ENCODE measurements around the gene ZNF74. TPM values are rescaled to one million over a fixed set of nuclear protein-coding genes. Genes with fewer than 3 reads are reported as not detected.
A peak's percentile ranks its signal among the peaks of the same experiment; 100 is the strongest.

The ZNF74 gene
- total RNA-seq, 1 donor from 2014 or later = 28.8 TPM

DNA sequence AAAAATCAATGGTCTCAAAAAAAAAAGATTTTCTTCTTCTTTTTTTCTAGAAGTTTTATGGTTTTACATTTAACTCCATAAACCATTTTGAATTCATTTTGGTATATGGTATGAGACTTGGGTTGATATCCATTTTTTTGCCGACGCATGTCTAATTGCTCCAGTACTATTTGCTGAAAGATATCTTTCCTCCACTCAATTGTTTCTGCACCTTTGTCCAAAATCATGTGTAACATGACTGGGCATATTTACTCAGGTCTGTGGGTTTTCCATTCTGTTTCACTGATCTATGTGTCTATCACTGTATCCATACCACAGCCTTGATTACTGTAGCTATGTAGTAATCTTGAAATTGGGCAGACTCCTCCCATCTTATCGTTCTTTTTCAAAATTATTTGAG lies 59.3 kb downstream of the ZNF74 start:
- Mint-ChIP-seq H3K4me1 (ENCODE audit: unreplicated experiment) (peaks cover 6% of the 10 kb centered on the region), H3K9me3 (ENCODE audit: unreplicated experiment) (no peaks in the 10 kb centered on the region), H3K27me3 (ENCODE audit: unreplicated experiment) (no peaks in the 10 kb centered on the region), H3K36me3 (ENCODE audit: low read depth, unreplicated experiment) (peaks cover 6% of the 10 kb centered on the region), H3K27ac (ENCODE audit: unreplicated experiment) (no peak overlapping the region), H3K4me3 (ENCODE audit: unreplicated experiment) (no peak overlapping the region)
- TF ChIP-seq, protein P1, sequence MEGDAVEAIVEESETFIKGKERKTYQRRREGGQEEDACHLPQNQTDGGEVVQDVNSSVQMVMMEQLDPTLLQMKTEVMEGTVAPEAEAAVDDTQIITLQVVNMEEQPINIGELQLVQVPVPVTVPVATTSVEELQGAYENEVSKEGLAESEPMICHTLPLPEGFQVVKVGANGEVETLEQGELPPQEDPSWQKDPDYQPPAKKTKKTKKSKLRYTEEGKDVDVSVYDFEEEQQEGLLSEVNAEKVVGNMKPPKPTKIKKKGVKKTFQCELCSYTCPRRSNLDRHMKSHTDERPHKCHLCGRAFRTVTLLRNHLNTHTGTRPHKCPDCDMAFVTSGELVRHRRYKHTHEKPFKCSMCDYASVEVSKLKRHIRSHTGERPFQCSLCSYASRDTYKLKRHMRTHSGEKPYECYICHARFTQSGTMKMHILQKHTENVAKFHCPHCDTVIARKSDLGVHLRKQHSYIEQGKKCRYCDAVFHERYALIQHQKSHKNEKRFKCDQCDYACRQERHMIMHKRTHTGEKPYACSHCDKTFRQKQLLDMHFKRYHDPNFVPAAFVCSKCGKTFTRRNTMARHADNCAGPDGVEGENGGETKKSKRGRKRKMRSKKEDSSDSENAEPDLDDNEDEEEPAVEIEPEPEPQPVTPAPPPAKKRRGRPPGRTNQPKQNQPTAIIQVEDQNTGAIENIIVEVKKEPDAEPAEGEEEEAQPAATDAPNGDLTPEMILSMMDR (IDR thresholded peaks at IDR 0.05; ENCODE audit: unreplicated experiment) = no peak
- no peak for DNase-seq (ENCODE audit: low spot score)

DNA sequence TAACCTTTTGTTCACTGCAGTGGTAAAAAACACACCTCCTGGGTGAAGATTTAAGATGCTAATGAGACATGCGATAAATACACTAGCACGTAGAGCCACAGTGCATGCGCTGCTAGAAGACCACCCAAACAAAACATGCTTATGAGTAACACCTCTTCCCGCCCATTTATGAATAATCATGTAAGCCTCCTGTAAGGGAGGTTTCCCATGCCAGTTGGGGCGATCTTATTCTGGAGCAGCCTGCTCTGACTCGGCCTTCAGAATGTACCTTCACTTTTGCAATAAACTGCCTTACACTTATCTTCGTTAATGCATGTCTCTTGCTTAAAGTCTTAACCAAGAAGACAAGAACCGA lies 61.7 kb downstream of the ZNF74 start:
- H3K36me3 Mint-ChIP-seq (ENCODE audit: low read depth, unreplicated experiment) = peaks cover 6% of the 10 kb centered on the region
- no peaks in the 10 kb centered on the region for H3K9me3 Mint-ChIP-seq (ENCODE audit: unreplicated experiment)
- DNase-seq (ENCODE audit: low spot score) = no peak
- no peak overlapping the region for H3K27ac Mint-ChIP-seq (ENCODE audit: unreplicated experiment)
- TF ChIP-seq, protein P1 (IDR thresholded peaks at IDR 0.05; ENCODE audit: unreplicated experiment) = no peak
- H3K4me1 Mint-ChIP-seq (ENCODE audit: unreplicated experiment) = peaks cover 6% of the 10 kb centered on the region
- no peak overlapping the region for H3K4me3 Mint-ChIP-seq (ENCODE audit: unreplicated experiment)
- peaks cover 2% of the 10 kb centered on the region for H3K27me3 Mint-ChIP-seq (ENCODE audit: unreplicated experiment)

DNA sequence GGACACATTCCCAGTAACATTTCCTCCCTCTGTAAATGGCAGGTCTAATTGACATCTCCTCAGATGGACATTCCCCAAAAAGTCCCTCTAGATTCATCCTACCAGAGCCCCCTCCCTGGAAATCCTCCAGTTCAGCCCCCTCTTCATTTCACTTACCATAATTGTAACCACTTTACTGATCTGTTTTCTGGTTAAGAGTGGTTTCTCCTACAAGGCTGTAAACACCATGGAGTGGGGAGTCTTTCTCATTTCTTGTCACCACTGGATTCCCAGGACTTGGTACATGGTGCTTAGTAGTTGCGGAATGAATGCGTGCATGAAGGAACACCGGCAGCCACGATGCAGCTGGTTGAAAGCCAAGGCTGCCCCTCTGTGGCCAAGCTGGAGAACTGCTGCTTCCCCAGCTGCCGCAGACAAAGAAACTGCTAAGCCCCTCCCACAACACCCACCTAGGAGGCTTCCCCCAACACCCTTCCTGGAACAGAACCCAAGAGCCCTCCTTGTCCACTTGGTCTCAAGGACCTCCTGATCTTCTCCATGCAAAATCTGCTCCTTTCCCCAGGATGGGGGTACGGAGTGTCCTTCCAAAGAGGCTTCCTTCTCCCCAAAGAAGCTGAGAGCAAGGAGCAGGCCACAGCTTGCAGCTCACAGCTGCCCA lies 62.2 kb downstream of the ZNF74 start:
- no peak overlapping the region for H3K27ac Mint-ChIP-seq (ENCODE audit: unreplicated experiment)
- DNase-seq (ENCODE audit: low spot score) = peak; percentile 85
- H3K4me1 Mint-ChIP-seq (ENCODE audit: unreplicated experiment) = peaks cover 6% of the 10 kb centered on the region
- H3K36me3 Mint-ChIP-seq (ENCODE audit: low read depth, unreplicated experiment) = peaks cover 3% of the 10 kb centered on the region
- no peak overlapping the region for H3K4me3 Mint-ChIP-seq (ENCODE audit: unreplicated experiment)
- H3K27me3 Mint-ChIP-seq (ENCODE audit: unreplicated experiment) = peaks cover 2% of the 10 kb centered on the region
- TF ChIP-seq, protein P1 (IDR thresholded peaks at IDR 0.05; ENCODE audit: unreplicated experiment) = peak; percentile 79
- H3K9me3 Mint-ChIP-seq (ENCODE audit: unreplicated experiment) = no peaks in the 10 kb centered on the region

DNA sequence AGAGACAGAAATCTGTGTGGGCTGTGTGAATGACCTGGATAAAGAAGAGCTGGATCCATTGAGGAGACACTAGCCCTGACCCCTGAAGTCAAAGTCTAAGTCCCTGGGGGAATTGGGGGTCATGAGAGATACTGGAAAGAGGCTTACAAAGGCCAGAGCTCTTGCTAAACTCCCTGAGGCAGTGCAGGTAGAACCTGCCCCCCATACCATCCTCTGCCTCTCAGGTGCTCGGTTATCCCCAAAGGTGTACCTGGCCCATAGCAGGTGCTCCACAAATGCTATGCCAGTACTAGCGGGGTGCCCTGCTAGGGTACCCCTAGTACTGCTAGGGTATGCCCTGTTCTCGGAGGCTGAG lies 62.7 kb downstream of the ZNF74 start:
- TF ChIP-seq, protein P1 (IDR thresholded peaks at IDR 0.05; ENCODE audit: unreplicated experiment) = no peak

DNA sequence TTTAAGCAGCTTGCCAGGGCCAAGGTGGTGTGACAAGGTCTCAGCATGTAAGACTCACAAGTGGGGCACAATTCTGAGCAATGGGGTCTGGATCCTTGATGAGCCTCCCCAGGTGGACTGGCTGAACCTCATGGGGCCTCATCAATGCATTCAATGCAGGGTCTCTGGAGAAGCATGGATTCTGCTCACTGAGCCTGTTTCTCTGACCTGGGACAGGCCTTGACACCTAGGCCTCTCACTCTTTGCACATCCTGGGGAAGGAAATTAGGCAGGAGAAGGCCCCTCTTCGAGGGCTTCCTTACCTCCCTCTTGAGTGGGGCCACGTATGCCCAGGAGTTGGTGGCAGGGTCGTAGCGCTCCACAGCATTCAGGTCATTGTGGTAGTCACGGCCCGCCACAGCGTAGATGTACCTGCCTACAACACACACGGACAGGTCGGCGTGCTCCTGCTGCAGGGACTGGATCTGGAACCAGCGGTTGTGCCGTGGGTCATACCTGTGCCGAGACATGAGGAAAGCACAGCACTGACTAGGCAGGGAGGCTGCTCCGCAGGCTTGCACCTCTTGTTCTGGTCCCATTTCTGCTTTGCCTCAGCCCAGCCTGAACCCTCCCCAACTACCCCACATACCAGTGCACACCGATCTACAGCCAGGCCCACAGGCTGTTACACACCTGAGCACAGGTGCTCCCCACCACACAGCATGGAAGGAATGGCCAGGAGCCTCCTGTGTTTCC lies 63.7 kb downstream of the ZNF74 start:
- H3K27ac Mint-ChIP-seq (ENCODE audit: unreplicated experiment) = no peak overlapping the region
- TF ChIP-seq, protein P1 (IDR thresholded peaks at IDR 0.05; ENCODE audit: unreplicated experiment) = no peak
- H3K27me3 Mint-ChIP-seq (ENCODE audit: unreplicated experiment) = peaks cover 2% of the 10 kb centered on the region
- no peak for DNase-seq (ENCODE audit: low spot score)
- no peak overlapping the region for H3K4me3 Mint-ChIP-seq (ENCODE audit: unreplicated experiment)
- H3K4me1 Mint-ChIP-seq (ENCODE audit: unreplicated experiment) = peaks cover 8% of the 10 kb centered on the region
- no peaks in the 10 kb centered on the region for H3K36me3 Mint-ChIP-seq (ENCODE audit: low read depth, unreplicated experiment)
- no peaks in the 10 kb centered on the region for H3K9me3 Mint-ChIP-seq (ENCODE audit: unreplicated experiment)

More for the DNA sequence above, 62.7 kb downstream of the ZNF74 start:
- DNase-seq (ENCODE audit: low spot score) = no peak
- Mint-ChIP-seq H3K4me1 (ENCODE audit: unreplicated experiment) (peaks cover 6% of the 10 kb centered on the region), H3K27me3 (ENCODE audit: unreplicated experiment) (peaks cover 2% of the 10 kb centered on the region), H3K36me3 (ENCODE audit: low read depth, unreplicated experiment) (no peaks in the 10 kb centered on the region), H3K9me3 (ENCODE audit: unreplicated experiment) (no peaks in the 10 kb centered on the region), H3K27ac (ENCODE audit: unreplicated experiment) (no peak overlapping the region), H3K4me3 (ENCODE audit: unreplicated experiment) (no peak overlapping the region)

Data from endothelial cell (in vitro differentiated cells).